ENCODE results near the gene UBTF. TPM values are rescaled to one million over a fixed set of nuclear protein-coding genes. Genes with fewer than 3 reads are reported as not detected.

The UBTF gene
- total RNA-seq, 2 experiments from 2014 or later, result 107 to 110 TPM

DNA sequence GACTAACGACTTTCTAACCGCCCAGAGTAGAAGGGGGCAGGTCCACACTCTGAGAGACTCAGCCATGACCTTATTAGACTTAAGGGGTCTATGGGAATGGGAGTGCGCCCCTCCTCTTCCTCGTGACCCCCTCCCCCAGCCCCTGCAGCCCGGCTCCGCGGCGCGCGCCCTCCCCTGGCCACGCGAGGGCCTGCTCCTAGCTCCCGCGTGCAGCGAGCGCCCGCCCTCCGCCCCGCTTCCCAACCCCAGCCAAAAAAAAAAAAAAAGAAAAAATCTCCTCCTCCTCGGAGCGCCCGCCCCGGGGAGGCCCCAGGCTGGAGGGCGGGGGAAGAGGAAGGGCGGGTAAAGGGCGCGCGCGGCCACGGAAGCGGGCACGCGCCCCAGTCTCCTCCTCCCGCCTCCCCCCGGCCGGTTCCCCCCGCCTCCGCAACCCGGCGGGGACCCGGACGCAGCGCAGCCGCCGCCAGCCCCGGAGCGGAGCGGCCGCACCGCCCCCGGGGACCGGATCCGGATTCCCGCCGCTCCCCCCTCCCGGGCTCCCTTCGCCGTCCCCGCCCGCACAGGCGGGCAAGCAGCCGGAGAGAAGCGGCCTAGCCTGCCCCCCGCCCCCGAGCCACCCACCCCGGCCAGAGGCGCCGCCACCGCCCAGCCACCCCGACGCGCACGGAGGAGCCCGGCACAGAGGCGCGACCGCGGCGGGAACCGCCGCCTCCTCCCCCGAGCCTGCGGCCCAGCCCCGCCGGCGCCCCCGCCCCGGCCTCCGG, 949 bp downstream of the UBTF start:
- Mint-ChIP-seq H3K9me3 (no peaks in the 10 kb centered on the region), H3K36me3 (ENCODE audit: low read depth) (peaks cover 45% of the 10 kb centered on the region), H3K4me1 (peaks cover 47% of the 10 kb centered on the region), H3K27ac (peak overlapping the region; percentile 81), H3K27me3 (no peaks in the 10 kb centered on the region), H3K4me3 (peak overlapping the region; percentile 90)
- DNase-seq, result peak; percentile 89
- ChIA-PET POLR2A (interaction anchor here (0.5 to 18.0 kb wide), 6 partner anchors 9 to 851 kb away, joined by 3 to 504 read pairs (median 7); partner anchors contain the start of genes ATXN7L3, SLC25A39 and TMUB2), CTCF (interaction anchor here (0.6 to 4.4 kb wide), 13 partner anchors 8 to 321 kb away, joined by 3 to 47 read pairs (median 6); partner anchors contain the start of genes TMEM101 and TMUB2)

DNA sequence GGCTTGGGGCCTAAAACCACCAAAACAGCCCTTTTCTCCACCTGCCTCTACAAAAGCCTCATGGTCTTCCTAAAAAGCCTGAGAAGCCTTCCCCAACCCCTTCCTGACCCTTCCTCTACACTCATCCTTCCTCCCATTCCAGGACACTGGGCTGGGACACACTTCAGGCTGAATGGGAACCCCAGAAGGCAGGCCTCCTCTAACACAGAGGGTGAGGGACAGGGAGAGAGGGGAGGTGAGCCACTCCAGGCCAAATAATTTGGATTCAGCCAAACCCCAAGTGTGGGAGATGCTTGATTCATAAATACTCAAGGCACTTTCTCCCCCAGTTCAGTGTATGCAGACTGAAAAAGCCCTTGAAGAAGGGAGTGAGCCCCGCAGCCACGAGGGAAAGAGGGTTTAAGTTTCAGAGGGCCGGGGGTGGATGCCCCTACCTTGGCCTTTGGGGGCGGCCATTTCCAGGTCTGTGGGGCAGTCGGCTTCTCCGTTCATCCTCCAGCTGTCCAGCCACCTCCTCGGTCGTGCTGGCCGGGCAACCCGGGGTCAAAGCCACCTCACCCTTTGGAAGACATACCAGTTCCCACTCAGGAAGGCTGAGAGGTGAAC, 1.6 kb downstream of the UBTF start:
- Mint-ChIP-seq H3K9me3 (no peaks in the 10 kb centered on the region), H3K36me3 (ENCODE audit: low read depth) (peaks cover 52% of the 10 kb centered on the region), H3K4me3 (peak overlapping the region; percentile 90), H3K4me1 (peaks cover 47% of the 10 kb centered on the region), H3K27me3 (no peaks in the 10 kb centered on the region), H3K27ac (peak overlapping the region; percentile 81)
- ChIA-PET POLR2A (interaction anchor here (0.5 to 18.0 kb wide), 6 partner anchors 8 to 850 kb away, joined by 3 to 504 read pairs (median 8); partner anchors contain the start of genes ATXN7L3, HDAC5, SLC25A39 and TMUB2), CTCF (interaction anchor here (0.6 to 4.4 kb wide), 14 partner anchors 7 to 320 kb away, joined by 3 to 47 read pairs (median 6); partner anchors contain the start of genes GRN, TMEM101 and TMUB2)
- peak; percentile 45 for DNase-seq

DNA sequence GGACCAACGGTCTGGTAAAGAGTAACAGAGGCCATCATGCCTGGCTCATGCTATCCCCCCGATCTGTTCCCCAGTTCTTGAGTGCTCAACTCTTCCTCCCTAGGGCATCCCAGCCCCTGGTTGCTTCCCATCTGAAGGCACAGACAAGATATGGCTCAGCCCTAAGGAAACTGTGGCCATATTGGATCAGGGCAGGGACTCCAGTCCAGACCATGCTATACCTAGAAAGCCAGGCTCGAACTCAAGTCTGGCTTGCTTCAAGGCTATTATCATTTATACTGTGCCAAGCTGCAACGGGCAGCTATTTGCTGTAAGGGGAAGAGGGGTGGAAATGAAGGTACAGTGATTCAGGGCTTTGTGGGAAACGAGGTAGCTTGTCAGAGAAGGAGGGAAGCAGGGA, 2.8 kb downstream of the UBTF start:
- H3K4me3 Mint-ChIP-seq, result peak overlapping the region; percentile 90
- no peaks in the 10 kb centered on the region for H3K9me3 Mint-ChIP-seq
- peak overlapping the region; percentile 81 for H3K27ac Mint-ChIP-seq
- peaks cover 41% of the 10 kb centered on the region for H3K4me1 Mint-ChIP-seq
- POLR2A ChIA-PET, result interaction anchor here (0.7 to 18.0 kb wide), 9 partner anchors 22 to 1100 kb away, joined by 3 to 504 read pairs (median 3); partner anchors contain the start of genes ATXN7L3, HDAC5, MAP3K14 and SLC25A39
- no peak for DNase-seq
- peaks cover 54% of the 10 kb centered on the region for H3K36me3 Mint-ChIP-seq (ENCODE audit: low read depth)
- no peaks in the 10 kb centered on the region for H3K27me3 Mint-ChIP-seq
- CTCF ChIA-PET, result interaction anchor here (0.9 to 3.8 kb wide), 6 partner anchors 9 to 129 kb away, joined by 4 to 31 read pairs (median 4); partner anchors contain the start of genes ATXN7L3, GRN and TMUB2

DNA sequence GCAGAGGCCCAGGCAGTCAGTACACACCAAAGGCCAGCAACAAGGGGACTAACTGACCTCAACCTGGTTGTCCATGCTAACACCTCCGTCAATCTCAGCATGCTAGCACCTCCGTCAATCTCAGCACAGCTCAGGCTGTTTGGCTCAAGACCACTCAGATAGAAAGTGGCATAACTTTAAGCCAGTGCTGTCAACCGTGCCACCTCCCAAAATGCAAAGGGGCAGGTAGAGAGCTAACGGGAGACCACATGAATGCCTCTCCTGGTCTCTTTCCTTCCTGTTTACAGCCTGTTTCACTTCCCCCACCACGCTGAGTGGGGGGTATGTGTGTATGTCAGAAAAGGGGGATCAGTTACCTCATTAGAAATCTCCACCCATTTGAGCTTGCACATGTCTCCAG, 3.3 kb downstream of the UBTF start:
- peak overlapping the region; percentile 90 for H3K4me3 Mint-ChIP-seq
- no peaks in the 10 kb centered on the region for H3K9me3 Mint-ChIP-seq
- H3K27ac Mint-ChIP-seq, result peak overlapping the region; percentile 81
- ChIA-PET POLR2A (interaction anchor here (0.7 to 18.0 kb wide), 10 partner anchors 21 to 1101 kb away, joined by 3 to 504 read pairs (median 3); partner anchors contain the start of genes ATXN7L3, HDAC5, MAP3K14 and SLC25A39), CTCF (interaction anchor here (0.9 to 3.8 kb wide), 5 partner anchors 9 to 129 kb away, joined by 4 to 31 read pairs (median 4); partner anchors contain the start of genes ATXN7L3 and GRN)
- H3K4me1 Mint-ChIP-seq, result peaks cover 46% of the 10 kb centered on the region
- DNase-seq, result peak; percentile 52
- H3K27me3 Mint-ChIP-seq, result no peaks in the 10 kb centered on the region
- peaks cover 58% of the 10 kb centered on the region for H3K36me3 Mint-ChIP-seq (ENCODE audit: low read depth)

DNA sequence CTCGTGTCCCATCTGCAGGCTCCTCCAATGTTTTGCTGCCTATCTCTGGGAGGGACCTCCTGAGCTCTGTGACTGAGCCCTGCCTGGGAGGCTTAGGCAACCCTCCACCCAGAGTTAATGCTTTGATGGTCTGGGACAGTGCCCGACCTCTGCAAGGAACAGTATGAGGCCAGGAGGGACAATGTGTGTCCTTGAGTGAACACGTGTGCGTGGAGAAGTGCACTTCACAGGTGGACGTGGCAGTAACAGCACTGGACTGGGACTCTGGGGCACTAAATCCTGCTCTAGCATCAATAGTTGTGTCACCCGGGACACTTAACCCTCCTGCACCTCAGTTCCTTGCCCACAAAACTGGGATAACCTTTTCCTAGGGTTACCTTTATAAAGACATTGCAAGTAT, 4.6 kb downstream of the UBTF start:
- CTCF ChIA-PET, result interaction anchor here (1.5 kb wide), 1 partner anchor 11 kb away, joined by 3 read pairs; no protein-coding TSS in a partner anchor
- no peaks in the 10 kb centered on the region for H3K9me3 Mint-ChIP-seq
- no peak for DNase-seq
- H3K4me3 Mint-ChIP-seq, result peak overlapping the region; percentile 36
- peak overlapping the region; percentile 81 for H3K27ac Mint-ChIP-seq
- POLR2A ChIA-PET, result interaction anchor here (1.2 to 18.0 kb wide), 3 partner anchors 20 to 109 kb away, joined by 3 to 504 read pairs (median 117); partner anchors contain the start of genes ATXN7L3, SLC25A39 and TMUB2
- H3K36me3 Mint-ChIP-seq (ENCODE audit: low read depth), result peaks cover 59% of the 10 kb centered on the region
- H3K27me3 Mint-ChIP-seq, result no peaks in the 10 kb centered on the region
- H3K4me1 Mint-ChIP-seq, result peaks cover 52% of the 10 kb centered on the region

DNA sequence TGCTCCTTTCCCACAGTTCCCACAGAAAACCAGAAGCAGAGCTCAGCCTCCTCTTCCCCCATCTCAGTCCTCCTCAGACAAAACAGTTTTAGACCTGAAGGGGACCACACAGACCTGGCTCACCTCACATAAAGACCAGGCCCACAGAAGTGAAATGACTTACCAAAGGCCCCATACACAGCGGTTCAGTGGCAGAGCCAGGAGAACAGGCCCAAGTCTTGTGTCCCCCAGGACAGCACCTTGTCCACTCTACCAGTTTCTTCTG, 5.3 kb downstream of the UBTF start:
- Mint-ChIP-seq H3K36me3 (ENCODE audit: low read depth) (peaks cover 66% of the 10 kb centered on the region), H3K4me1 (peaks cover 60% of the 10 kb centered on the region), H3K27ac (peak overlapping the region; percentile 55), H3K27me3 (no peaks in the 10 kb centered on the region), H3K4me3 (no peak overlapping the region), H3K9me3 (no peaks in the 10 kb centered on the region)
- ChIA-PET POLR2A (interaction anchor here (8.5 to 18.0 kb wide), 2 partner anchors 19 to 110 kb away, joined by 117 to 504 read pairs; partner anchors contain the start of genes ATXN7L3, SLC25A39 and TMUB2), CTCF (interaction anchor here (1.5 kb wide), 1 partner anchor 10 kb away, joined by 3 read pairs; no protein-coding TSS in a partner anchor)
- no peak for DNase-seq

DNA sequence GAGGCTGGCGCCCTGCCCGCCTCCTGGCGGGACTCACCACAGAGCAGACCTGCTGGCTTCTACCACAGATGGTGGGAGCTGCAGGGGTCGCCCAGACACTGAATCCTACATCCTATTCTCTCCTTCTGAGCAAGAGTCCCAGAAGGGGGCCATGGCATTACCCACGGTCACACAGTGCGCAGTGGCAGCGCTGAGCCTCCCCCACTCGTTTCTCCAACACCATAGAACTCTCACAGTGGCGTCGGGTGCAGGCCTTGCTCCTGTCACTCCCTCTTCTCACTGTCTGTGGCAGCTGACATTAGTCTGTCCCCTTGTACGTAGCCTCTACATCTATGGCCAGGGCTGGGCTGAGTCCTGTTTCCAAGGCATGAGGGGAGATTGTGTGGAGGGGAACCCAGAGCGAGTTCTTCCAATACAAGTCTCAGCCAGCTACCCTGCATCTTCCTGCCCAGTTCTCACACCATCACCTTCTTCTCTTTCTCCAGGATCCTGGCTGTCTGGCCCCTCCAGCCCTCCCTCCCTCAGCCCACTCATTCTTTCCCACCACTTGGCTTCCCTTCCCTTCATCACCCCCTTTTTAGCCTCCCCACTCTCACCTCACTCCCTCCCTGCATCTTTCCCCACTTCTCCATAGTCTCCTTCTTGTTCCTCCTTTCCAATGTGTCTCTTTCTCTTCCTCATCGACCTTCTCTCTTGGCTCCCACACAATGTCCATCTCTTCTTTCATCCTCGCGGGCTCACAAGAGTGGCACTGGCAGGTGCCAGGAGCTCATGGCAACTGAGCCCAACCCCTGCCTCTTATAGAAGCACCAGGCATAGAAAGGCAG, 5.9 kb downstream of the UBTF start:
- Mint-ChIP-seq H3K9me3 (no peaks in the 10 kb centered on the region), H3K4me3 (no peak overlapping the region), H3K27ac (peak overlapping the region; percentile 55), H3K4me1 (peaks cover 63% of the 10 kb centered on the region), H3K36me3 (ENCODE audit: low read depth) (peaks cover 68% of the 10 kb centered on the region), H3K27me3 (no peaks in the 10 kb centered on the region)
- ChIA-PET CTCF (interaction anchor here (1.0 to 1.5 kb wide), 2 partner anchors 10 kb away, joined by 3 read pairs; no protein-coding TSS in a partner anchor), POLR2A (interaction anchor here (4.9 to 18.0 kb wide), 2 partner anchors 7 to 19 kb away, joined by 67 to 504 read pairs; partner anchors contain the start of genes ATXN7L3, TMUB2 and UBTF)
- no peak for DNase-seq

DNA sequence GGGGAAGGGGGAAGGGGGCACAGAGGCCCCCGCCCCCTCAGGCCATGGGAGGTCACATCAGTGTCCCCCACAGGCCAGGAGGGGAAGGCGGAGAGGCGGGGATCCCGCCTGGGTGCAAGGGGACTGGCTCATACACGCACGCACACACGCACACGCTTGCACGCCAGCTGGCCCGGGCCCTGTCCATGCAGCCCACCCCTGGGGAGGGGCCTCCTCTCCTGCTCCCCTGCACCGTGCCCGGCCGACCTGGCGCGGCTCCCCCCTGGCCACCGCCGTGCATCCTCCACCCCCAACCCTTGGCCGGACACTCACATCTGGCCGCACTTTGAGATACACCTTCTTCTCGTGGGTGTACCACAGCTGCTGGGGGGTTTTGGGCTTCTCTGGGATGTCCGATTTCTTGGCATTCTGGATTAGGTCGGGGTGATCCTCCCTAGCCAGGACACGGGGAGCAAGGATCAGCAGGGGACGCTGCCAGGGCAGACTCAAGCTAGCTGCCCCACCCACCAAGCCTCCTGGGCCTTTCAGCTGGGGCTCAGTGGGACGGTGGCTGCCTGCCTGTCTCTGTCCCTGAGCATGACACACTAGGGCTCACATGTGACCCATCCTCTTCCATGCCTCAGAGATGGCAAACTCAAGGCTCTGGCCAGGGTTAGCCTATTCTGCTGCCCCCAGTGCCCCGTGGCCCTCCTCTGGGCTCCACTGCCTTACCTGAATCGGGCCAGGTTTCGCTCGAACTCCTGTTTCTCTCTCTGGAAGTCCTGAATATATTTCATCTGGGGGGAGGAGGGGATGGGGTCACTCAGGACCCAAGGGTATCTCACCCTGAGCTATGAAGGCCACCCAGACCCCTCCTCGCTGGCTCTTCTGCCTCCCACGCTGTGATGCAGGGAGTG, 6.7 kb downstream of the UBTF start:
- Mint-ChIP-seq H3K27me3 (no peaks in the 10 kb centered on the region), H3K36me3 (ENCODE audit: low read depth) (peaks cover 73% of the 10 kb centered on the region), H3K27ac (no peak overlapping the region), H3K9me3 (no peaks in the 10 kb centered on the region), H3K4me3 (no peak overlapping the region), H3K4me1 (peaks cover 67% of the 10 kb centered on the region)
- CTCF ChIA-PET, result interaction anchor here (1.0 to 3.5 kb wide), 2 partner anchors 9 to 25 kb away, joined by 3 to 35 read pairs; partner anchors contain the start of gene TMUB2
- no peak for DNase-seq
- POLR2A ChIA-PET, result interaction anchor here (1.0 to 18.0 kb wide), 4 partner anchors 8 to 113 kb away, joined by 3 to 504 read pairs (median 50); partner anchors contain the start of genes ATXN7L3, SLC25A39, TMUB2 and UBTF

DNA sequence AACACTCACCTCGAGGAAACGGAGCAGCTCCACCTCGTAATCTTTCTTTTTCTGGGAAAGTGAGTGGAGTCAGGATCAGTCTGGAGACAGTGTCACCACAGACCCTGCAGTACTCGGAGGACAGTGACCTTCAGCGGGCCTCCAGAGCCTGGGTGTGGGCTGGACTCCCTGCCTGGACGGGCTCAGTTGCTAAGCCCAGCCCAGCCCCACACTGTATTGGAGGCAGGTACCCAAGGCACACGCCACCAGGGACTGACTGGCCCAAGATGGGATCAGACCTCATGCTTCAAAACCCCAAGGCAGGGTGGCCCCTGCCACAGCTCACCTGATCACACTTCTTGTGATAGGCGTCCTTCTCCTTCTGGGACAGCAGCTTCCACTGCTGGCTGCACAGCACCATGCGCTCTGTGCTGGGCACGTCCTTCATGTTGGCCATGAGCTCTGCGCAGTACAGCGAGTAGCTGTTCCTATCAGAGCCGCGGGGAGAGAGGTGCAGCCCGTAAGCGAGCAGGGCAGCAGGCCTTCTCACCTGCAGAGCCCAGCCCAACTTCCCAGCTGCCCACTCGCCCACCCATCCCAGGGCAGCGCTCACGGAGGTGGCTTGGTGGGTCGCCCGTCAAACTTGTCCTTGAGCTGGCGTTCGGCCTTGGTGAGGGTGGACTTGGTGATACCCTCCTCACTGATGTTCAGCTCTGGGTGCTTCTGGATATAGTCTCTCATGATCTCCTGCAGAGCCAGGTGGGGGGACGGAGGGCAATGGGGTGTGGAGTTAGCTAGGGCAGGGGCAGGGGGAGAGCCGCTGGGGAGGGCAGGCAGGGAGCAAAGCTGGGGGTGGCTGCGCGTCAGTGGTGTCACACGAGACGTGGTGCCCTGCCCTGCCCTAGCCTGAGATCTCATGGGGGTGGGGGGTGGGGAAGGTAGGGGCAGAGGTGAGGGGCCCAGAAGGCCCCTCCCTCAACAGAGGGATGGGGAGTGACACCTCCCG, 7.9 kb downstream of the UBTF start:
- DNase-seq, result no peak
- Mint-ChIP-seq H3K9me3 (no peaks in the 10 kb centered on the region), H3K36me3 (ENCODE audit: low read depth) (peaks cover 70% of the 10 kb centered on the region), H3K27me3 (no peaks in the 10 kb centered on the region), H3K27ac (peak overlapping the region; percentile 21), H3K4me1 (peaks cover 61% of the 10 kb centered on the region), H3K4me3 (no peak overlapping the region)
- ChIA-PET CTCF (interaction anchor here (0.6 to 4.1 kb wide), 10 partner anchors 8 to 813 kb away, joined by 3 to 65 read pairs (median 12); partner anchors contain the start of genes GRN, TMUB2 and UBTF), POLR2A (interaction anchor here (1.0 to 18.0 kb wide), 8 partner anchors 9 to 140 kb away, joined by 3 to 504 read pairs (median 6); partner anchors contain the start of genes ATXN7L3, GRN, SLC25A39 and TMUB2)

Data from activated CD4-positive, alpha-beta memory T cell treated with anti-CD3 and anti-CD28 coated beads, Interleukin-2, amount 10 ng/mL, durations not matched to agents 7 days and 5 days (primary cell).